GM18907 (cell line): ENCODE data around the gene GOLGA8B.
"Not testable (repeated sequence)": the region's sequence is repeated elsewhere in the genome, so short reads cannot be mapped to it uniquely, and the experiment has no call there.

ENCODE experiments used
- ATAC-seq: cut with Tn5 transposase; IDR thresholded peaks from one replicate; pipeline ENCODE4 v1.9.1; 2021; ENCODE audit warnings: mild to moderate bottlenecking, moderate library complexity; ENCODE audit not compliant: unreplicated experiment

GOLGA8B gene

DNA sequence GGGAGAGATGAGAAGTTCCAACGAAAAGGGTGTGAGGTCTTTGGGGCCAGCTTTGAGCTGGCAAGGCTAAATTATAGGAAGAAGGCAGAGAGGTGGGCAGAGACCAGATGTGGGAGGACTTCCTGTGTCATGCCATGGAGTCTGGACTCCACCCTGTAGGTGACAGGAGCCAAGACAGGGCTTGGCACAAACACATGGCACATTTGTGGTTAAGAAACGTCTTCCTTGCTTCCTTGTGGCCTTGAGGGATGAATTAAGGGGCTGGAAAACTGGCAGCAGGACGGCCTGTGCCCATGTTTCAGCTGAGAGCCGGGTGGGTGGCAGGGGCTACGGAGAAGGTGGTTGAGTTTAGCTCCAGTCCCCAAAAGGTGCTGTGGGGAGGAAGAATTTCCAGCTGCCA is 18.7 kb downstream of the GOLGA8B start:
- ATAC-seq = not testable (repeated sequence)

DNA sequence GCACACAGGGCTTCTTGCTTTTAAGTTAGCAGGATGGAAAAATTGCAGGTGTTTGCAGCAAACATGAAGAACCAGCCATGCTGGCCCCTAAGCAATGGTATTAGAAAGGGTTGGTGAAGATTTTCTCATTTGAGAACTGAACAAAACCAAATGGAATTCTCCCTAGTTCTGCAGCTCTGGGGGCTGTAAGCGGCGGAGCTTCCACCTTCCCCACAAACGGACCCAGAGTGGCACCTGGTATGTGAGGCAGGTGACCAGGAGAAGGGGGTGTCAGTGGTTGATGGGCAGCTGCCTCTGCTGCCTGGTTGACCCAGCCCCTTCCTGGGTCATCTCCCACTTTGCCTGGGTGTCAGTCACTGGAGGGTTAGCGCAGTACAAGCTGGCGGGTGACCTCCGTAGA is 22.6 kb downstream of the GOLGA8B start:
- ATAC-seq = not testable (repeated sequence)

DNA sequence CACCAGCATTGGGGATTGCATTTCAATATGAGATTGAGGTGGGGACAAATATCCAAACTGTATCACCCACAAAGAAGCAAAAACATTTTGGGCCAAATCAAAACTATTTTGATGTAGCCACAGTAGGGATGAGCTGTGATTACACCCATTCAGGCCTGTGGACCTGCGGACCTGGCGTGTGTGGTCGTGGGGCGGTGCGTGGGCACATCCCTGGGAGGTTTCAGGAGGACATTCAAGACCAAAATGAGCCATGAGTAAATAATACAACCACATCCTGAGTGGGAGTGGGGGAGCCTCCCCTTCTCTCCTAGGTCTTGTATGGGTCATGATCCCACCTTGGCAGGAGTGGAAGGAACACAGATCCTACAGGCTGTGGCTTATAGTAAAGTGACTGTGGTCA is 23.7 kb downstream of the GOLGA8B start:
- not testable (repeated sequence) for ATAC-seq

DNA sequence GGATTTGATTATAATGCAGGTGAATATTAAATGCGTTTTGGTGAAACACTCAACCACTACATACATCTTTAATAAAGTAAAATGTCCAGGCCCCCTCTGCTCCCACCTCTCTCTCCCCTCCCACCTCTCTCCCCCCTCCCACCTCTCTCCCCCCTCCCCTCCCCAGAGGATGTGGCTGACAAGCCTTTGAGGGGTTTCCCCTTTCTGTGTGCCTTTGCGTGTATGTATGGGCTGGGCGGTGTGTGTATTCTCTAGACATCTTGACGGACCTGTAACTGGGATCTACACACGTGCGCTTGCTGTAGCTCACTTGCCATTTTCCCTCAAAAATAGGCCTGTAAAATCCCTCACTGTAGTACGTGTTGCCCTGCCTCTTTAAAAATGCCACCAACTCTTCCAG is 28.3 kb downstream of the GOLGA8B start:
- not testable (repeated sequence) for ATAC-seq

DNA sequence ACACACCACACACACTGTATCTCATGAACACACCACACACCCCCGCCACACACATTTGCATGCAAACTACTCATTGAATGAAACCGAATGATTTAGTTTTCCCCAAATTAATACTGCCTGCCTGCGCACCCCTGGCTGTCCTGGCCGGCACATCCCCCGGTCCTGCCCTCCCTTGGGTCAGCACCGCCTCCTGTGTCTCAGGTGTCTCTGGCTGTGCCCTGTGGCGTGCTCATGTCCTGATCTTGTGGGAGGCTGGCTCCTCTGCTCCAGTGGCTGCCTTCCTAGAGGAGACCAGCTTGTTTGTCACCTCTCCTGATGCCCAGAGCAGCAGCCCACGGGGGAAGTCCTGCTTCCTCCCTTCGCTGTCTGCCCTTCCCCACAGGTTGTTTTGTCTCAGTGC is 28.7 kb downstream of the GOLGA8B start:
- ATAC-seq = not testable (repeated sequence)

DNA sequence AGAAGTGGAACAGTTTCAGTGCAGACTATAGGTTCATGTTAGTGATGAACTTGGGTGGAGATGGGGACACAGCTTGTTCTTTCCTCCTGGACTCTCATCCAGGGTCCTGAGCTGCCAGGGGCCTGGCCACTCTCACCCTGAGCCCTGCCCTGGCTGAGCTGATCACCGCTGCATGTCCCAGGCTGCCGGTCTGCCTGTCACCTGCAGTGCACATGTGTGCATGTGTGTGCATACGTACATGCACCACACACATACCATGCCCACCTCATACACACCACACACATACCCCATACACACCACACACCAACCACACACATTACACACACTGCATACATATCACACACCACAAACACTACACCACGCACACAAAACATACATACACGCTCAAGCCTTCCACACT is 29.3 kb downstream of the GOLGA8B start:
- not testable (repeated sequence) for ATAC-seq

DNA sequence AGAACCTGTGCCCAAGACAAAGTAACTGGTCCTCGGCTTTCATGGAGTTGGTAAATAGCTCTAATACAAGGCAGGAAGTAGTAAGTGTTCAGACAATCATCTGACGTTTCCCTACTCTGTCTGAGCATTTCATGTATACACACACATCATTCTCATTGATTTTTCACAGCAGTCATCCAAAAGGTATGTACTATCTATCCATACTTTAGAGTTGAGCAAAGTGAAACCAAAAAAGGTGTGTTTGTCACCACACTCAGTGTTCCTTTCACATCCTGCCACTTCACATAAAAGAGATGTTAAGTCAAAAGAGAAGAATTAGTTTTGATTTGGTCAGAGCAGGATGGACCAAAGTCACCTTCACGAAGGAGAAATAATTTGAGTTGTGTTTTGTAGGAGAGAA is 33.3 kb downstream of the GOLGA8B start:
- peak; percentile 60 for ATAC-seq

DNA sequence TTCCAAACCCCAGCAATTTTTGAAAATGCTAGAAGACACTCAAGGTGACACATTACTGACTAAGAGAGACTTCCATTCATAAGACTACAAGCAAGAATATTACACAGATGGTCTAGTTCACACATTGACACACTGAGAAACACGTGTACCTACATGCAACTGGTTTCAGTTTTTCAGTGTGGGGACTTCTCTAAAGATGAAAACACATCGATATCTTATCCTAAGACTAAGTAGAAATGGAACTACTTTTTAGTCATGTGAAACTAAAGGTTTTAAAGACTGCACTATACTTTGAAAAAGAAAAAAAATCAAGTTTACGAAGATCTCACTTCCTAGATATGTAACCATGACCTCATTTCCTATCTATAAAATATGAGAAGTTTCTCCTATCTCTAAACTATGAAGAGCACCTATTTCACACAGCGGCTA is 34.1 kb downstream of the GOLGA8B start:
- ATAC-seq = peak; percentile 55

DNA sequence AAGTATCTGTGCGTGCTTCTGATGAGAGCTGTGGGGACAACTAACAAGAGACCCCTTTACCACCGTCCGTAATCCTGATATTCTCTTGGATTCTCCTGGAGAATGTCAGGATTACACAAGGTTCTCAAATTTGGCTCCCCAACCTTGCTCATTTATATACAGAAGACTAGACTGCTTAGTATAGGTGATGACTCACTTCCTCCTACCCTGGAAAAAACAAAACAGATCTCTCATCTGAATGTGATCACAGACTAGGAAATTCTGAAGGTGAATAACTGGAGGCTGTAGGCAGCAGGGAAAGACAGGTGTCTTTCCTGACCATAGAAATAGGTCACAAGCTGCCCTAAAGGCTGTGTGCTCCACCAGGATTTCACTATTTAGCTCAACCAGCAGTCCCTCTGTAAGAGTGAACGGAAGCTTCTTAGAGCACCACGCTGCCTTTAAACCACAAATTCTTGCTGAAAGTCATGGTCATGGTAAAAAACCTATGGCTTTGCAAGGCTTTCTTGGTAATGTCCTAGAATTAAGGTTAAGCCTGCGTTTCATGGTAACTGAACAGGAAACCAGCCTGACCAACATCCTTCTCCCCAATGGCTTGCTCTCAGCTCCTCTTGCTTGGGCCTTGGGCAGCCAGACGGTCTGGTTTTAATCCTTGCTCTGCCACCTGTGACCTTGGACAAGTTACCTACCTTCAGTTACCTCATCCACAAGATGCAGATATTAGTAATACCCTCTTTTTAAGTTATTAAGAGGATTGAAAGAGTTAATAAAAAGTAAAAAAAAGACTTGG is 39.4 kb downstream of the GOLGA8B start:
- not testable (repeated sequence) for ATAC-seq

DNA sequence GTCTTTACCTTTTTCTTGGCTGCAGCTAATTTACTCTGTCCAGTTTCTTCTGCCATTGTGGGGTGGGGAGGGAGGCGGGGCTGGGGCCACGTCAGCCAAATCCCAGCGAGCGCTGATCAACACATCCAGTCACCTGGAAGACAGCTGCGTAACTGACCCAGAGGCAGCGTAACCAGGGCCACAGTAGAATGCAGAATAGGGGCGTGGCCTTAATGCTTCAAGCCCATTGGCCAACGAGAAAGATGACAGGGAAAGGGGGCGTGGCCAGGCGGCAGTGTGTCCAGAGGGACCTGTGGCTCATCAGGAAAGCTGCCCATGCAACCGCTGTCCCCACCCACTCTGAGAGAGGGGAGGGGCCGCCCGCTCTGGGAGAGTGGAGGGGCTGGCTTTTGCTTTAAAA is 47.6 kb downstream of the GOLGA8B start:
- ATAC-seq = not testable (repeated sequence)
